IPS-18c (cell line): ENCODE results near the gene NANS.
"Not testable (repeated sequence)": the region's sequence is repeated elsewhere in the genome, so short reads cannot be mapped to it uniquely, and the experiment has no call there.

Source experiments
- H3K4me3 ChIP-seq: 2 replicates; pipeline ENCODE4 v1.7.0; 2013; ENCODE audit warnings: low read depth, mild to moderate bottlenecking, low read length, moderate library complexity; ENCODE audit not compliant: insufficient read depth
- H3K9me3 ChIP-seq: one replicate; pipeline ENCODE4 v1.6.1; 2013; ENCODE audit warnings: mild to moderate bottlenecking, low read length, moderate library complexity; ENCODE audit not compliant: control insufficient read depth, insufficient read depth

The NANS gene

GRCh38 chr9:98066235-98066634 lies 9.7 kb downstream of the NANS start:
- Histone ChIP-seq H3K4me3 (no peak overlapping the region), H3K9me3 (no peaks in the 10 kb centered on the region)

- no peak overlapping the region for H3K4me3 ChIP-seq
- no peaks in the 10 kb centered on the region for H3K9me3 ChIP-seq
These were observed 10.7 kb downstream of the NANS start for GRCh38 chr9:98067184-98067583.

GRCh38 chr9:98069551-98069950 lies 13.0 kb downstream of the NANS start:
- H3K9me3 ChIP-seq: no peaks in the 10 kb centered on the region
- no peak overlapping the region for H3K4me3 ChIP-seq

- no peak overlapping the region for H3K4me3 ChIP-seq
- H3K9me3 ChIP-seq: no peaks in the 10 kb centered on the region
These were observed 14.2 kb downstream of the NANS start for GRCh38 chr9:98070704-98071103.

- H3K9me3 ChIP-seq: no peaks in the 10 kb centered on the region
- no peak overlapping the region for H3K4me3 ChIP-seq
These were observed 15.2 kb downstream of the NANS start for GRCh38 chr9:98071737-98072136.

GRCh38 chr9:98074115-98074990 lies 17.8 kb downstream of the NANS start:
- H3K4me3 ChIP-seq: no peak overlapping the region
- no peaks in the 10 kb centered on the region for H3K9me3 ChIP-seq

- no peak overlapping the region for H3K4me3 ChIP-seq
- H3K9me3 ChIP-seq: no peaks in the 10 kb centered on the region
These were observed 18.8 kb downstream of the NANS start for GRCh38 chr9:98075332-98075805.

- not testable (repeated sequence) for H3K4me3 ChIP-seq, H3K9me3 ChIP-seq
These were observed 20.0 kb downstream of the NANS start for GRCh38 chr9:98076514-98076890.

GRCh38 chr9:98078895-98079294 lies 22.4 kb downstream of the NANS start:
- Histone ChIP-seq H3K4me3 (no peak overlapping the region), H3K9me3 (peaks cover 4% of the 10 kb centered on the region)

GRCh38 chr9:98080326-98080725 lies 23.8 kb downstream of the NANS start:
- peaks cover 4% of the 10 kb centered on the region for H3K9me3 ChIP-seq
- H3K4me3 ChIP-seq: no peak overlapping the region

GRCh38 chr9:98080780-98081179 lies 24.2 kb downstream of the NANS start:
- peaks cover 4% of the 10 kb centered on the region for H3K9me3 ChIP-seq
- H3K4me3 ChIP-seq: no peak overlapping the region

GRCh38 chr9:98081477-98082219 lies 25.1 kb downstream of the NANS start:
- Histone ChIP-seq H3K4me3 (no peak overlapping the region), H3K9me3 (peaks cover 4% of the 10 kb centered on the region)

- Histone ChIP-seq H3K4me3 (no peak overlapping the region), H3K9me3 (peaks cover 4% of the 10 kb centered on the region)
These were observed 26.5 kb downstream of the NANS start for GRCh38 chr9:98083061-98083501.

GRCh38 chr9:98083566-98084183 lies 27.1 kb downstream of the NANS start:
- Histone ChIP-seq H3K9me3 (peaks cover 4% of the 10 kb centered on the region), H3K4me3 (no peak overlapping the region)

- H3K4me3 ChIP-seq: no peak overlapping the region
- peaks cover 6% of the 10 kb centered on the region for H3K9me3 ChIP-seq
These were observed 27.9 kb downstream of the NANS start for GRCh38 chr9:98084396-98084795.

- H3K9me3 ChIP-seq: peaks cover 7% of the 10 kb centered on the region
These were observed 28.5 kb downstream of the NANS start for GRCh38 chr9:98085058-98085457.

GRCh38 chr9:98085944-98086343 lies 29.4 kb downstream of the NANS start:
- H3K9me3 ChIP-seq: peaks cover 4% of the 10 kb centered on the region
- H3K4me3 ChIP-seq: no peak overlapping the region

More at GRCh38 chr9:98085058-98085457, 28.5 kb downstream of the NANS start:
- H3K4me3 ChIP-seq: no peak overlapping the region

GRCh38 chr9:98086461-98086860 lies 29.9 kb downstream of the NANS start:
- no peak overlapping the region for H3K4me3 ChIP-seq
- peaks cover 2% of the 10 kb centered on the region for H3K9me3 ChIP-seq
